Fibroblast of gingiva (primary cell): Measurements from ENCODE around the gene BCL3.
A peak's percentile ranks its signal among the peaks of the same experiment; 100 is the strongest.
"Not testable (repeated sequence)": the region's sequence is repeated elsewhere in the genome, so short reads cannot be mapped to it uniquely, and the experiment has no call there.

Source experiments
- DNase-seq: peaks from one replicate; pipeline ENCODE4 v3.0.0-alpha.2; 2011; ENCODE audit warnings: low read depth

The BCL3 gene, protein sequence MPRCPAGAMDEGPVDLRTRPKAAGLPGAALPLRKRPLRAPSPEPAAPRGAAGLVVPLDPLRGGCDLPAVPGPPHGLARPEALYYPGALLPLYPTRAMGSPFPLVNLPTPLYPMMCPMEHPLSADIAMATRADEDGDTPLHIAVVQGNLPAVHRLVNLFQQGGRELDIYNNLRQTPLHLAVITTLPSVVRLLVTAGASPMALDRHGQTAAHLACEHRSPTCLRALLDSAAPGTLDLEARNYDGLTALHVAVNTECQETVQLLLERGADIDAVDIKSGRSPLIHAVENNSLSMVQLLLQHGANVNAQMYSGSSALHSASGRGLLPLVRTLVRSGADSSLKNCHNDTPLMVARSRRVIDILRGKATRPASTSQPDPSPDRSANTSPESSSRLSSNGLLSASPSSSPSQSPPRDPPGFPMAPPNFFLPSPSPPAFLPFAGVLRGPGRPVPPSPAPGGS

DNA sequence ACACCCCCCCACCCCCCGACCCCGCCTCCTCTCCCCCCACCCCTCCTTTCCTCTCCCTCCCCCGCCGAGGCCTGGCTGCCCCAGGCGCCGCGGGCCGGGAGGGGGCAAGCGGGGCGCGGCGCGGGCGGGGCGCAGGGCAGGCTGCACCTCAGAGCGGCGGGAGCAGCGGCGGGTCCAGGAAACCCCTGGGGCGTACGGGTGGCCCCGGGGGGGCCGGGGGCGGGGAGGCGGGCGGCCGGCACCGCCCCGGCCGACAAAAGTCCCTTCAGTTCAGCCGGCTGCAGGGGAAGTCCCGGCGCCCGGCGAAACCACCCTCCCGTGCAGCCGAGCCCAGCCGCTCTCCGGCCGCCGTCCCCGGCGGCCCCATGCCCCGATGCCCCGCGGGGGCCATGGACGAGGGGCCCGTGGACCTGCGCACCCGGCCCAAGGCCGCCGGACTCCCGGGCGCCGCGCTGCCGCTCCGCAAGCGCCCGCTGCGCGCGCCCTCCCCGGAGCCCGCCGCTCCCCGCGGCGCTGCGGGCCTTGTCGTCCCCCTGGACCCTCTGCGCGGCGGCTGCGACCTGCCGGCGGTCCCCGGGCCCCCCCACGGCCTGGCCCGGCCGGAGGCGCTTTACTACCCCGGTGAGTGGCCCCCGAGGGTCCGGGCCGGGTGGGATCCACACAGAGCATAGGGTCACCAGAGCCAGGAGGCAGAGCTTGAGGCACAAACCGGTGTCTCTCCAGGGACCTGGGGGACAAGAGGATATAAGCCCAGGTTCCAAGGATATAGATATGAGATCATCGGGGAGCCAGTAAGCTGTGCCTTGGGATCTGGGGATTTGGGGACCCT is at the start of gene BCL3:
TSS of gene BCL3 (plus strand) at position 283 of the 829 bp plus-strand sequence. CDS start at position 366, 83 bp downstream.
- peak; percentile 86 for DNase-seq

DNA sequence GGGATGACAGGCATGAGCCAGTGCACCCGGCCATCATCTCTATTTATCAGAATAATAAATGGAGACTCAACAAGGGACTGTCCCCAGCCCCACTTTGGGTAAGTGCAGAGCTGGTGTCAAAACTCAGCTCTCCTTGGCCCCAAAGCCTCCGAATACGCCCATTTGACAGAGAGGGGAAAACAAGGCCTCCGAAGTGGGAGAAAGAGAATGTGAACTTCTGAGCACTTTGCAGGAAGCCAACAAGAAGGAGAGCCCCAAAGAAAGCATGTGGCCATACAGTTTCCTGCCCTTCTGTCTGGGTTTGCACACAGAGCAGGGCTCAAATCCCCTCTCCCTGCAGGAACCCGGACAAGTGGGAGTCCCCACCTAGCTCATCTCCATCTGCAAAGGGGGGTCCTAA is 48.0 kb upstream of the BCL3 start:
- DNase-seq: no peak

DNA sequence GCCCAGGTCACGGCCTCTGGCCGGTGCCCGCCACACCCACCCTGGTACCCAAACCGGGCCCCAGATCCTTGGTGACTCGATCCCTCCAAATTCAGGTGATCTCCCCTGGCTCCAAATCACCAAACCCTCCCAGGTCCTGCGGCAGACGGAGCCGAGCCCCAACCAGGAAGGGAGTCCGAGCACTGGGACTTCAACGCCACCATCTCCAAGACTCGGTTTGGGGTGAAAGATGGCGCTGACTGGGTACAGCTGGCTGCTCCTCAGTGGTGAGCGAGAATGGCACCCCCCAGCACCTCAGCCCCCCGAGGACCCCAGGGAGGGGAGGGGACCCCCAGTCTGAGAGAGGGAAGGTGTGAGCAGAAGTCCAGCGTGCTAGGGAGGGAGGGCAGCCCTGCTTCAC is 47.3 kb upstream of the BCL3 start:
- no peak for DNase-seq

DNA sequence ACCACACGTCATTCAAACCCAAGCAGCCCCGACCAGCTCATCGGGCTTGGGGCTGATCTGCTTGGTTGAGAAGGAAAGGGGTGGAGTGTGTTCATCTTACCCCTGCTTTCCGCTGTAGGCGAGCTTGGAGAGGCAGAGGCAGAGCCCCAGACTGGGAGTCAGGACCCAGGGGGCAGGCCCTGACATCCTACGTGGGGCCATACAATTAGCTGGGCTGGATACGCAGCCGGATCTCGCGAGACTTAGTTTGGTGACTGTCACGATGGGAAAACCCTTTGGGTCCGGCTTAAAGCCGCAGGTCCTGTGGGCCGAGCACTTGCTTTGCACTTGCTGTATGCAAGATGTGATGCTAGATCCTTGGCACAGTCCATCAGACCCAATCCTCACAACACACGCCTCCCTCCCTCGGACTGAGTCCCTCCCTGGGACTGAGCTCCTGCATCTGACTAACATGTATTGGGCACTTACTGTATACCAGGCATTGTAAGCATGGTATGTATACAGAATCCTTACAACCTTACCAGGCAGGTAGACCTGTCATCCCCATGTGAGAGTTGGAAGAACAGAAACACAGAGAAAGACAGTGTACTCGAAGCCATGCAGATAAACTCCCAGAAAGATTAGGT is 45.8 kb upstream of the BCL3 start:
- no peak for DNase-seq

DNA sequence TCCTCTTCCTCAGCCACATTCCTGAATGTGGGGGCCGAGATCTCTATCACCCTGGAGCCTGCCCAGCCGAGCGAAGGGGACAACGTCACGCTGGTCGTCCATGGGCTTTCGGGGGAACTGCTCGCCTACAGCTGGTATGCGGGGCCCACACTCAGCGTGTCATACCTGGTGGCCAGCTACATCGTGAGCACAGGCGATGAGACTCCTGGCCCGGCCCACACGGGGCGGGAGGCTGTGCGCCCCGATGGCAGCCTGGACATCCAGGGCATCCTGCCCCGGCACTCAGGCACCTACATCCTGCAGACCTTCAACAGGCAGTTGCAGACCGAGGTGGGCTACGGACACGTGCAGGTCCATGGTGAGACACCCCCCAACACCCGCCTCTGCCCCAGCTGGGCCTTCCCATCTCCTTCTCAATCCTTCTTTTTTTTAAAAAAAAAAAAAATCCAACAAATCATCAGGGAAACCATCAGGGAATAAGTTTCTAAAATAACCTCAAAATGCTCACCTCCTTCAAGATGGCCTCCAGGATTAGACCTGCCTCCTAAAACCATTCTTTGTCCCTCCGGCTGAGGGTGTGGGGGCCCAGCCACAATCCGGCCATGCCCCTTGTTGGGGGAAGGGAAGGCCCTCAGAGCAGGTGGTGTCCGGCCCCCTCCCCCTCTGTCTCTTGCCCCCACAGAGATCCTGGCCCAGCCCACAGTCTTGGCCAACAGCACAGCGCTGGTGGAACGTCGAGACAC is 45.0 kb upstream of the BCL3 start:
- no peak for DNase-seq

DNA sequence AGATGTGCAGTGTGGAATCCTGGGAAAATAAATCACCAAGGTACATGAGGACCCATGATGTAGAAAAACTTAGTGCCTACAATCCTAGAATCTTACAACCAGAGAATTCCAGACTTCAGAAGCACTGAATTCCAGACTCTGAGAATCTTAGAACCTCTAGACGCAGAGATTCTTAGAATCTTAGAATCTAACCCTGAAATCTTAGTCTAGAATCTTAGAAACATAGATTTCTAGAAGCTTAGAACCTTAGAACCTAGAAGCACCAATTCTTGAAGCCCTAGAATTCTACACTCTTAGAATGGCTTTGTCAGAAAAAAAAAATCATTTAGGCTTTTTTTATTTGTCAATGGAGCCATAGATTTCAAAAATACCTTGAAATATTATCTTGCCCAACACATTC is 43.5 kb upstream of the BCL3 start:
- DNase-seq: no peak

DNA sequence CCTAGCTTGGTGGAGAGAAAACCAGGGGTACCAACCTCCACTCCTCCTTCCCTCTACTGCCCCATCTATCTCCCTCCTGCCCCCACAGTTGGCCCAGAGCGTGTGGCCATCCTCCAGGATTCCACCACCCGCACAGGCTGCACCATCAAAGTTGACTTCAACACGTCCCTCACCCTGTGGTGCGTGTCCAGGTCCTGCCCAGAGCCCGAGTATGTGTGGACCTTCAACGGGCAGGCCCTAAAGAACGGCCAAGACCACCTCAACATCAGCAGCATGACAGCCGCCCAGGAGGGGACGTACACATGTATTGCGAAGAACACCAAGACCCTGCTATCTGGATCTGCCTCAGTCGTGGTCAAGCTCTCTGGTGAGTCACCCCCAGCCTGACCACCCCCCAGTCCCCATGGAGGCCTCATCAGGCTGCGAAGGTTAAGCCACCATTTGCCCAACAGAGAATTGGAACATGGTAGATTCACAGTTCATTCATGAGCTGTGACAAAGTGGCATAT is 43.0 kb upstream of the BCL3 start:
- DNase-seq: no peak

DNA sequence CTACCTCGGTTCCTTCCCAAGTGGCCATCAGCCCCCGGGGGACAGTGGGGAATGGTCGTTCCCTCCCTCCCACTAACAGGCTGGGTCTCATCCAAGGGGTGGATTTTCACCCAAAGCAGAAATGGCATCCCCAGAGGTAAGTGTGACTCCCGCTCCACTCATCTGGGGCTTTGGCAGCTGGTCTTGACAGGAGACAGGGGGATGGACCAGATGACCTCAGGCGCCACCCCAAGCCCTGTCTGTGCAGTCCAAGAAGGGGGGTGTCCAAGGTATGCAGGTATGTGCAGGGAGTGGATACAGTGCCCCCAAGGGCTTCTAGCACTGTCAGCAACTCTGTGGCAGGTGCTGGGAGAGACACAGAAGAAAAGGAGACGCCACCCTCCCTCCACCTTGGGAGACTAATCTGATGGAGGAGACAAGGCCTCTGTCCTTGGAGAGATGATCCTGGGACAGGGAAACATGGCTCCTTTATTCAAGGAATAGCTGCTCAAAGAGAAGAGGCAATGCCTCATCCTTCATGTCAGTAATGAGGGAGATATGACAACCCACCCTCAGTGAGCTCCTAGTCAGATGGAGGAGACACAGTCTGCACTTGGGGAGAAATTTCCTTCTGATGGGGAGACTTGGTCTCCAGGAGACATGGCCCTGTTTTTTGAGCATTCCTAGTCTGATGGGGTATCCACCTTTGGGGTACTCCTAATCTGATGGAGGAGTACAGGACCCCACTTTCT is 41.8 kb upstream of the BCL3 start:
- DNase-seq: no peak

DNA sequence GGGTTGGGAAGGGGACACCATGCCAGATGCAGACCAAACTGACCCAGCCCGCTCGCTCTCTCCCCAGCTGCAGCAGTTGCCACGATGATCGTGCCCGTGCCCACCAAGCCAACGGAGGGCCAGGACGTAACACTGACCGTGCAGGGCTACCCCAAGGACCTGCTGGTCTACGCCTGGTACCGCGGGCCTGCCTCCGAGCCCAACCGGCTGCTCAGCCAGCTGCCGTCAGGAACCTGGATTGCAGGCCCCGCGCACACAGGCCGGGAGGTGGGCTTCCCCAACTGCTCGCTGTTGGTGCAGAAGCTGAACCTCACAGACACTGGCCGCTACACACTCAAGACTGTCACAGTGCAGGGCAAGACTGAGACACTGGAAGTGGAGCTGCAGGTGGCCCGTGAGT is 40.7 kb upstream of the BCL3 start:
- DNase-seq: no peak

DNA sequence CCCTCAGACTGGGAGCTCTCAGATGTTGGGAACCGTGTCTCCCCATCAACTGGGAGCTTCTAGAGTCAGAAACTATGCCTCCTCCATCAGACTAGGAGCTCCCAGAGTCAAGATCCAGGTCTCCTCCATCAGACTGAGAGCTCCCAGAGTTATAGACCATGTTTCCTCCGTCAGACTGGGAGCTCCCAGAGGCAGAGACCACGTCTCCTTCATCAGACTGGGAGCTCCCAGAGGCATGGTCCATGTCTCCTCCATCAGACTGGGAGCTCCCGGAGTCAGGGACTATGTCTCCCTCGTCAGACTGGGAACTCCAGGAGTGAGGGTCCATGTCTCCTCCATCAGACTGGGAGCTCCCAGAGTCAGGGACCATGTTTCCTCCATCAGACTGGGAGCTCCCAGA is 39.6 kb upstream of the BCL3 start:
- DNase-seq: no peak

DNA sequence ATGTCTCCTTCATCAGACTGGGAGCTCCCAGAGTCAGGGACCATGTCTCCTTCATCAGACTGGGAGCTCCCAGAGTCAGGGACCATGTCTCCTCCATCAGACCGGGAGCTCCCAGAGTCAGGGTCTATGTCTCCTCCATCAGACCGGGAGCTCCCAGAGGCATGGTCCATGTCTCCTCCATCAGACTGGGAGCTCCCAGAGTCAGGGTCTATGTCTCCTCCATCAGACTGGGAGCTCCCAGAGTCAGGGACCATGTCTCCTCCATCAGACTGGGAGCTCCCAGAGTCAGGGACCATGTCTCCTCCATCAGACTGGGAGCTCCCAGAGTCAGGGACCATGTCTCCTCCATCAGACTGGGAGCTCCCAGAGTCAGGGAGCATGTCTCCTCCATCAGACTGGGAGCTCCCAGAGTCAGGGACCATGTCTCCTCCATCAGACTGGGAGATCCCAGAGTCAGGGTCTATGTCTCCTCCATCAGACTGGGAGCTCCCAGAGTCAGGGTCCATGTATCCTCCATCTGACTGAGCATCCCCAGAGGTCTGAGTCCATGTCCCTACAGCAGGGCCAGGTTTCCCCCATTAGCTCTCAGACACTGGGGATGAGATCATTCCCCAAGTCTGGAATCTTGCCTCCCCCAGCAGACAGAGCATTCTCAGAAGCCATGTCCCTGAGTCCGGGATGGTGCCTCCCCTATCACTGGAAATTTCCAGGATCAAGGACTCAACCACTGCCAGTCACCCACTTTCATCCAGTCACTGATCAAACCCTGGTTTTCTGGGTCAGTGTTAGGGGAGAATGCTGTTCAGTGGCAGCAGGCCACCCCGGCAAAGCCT is 38.9 kb upstream of the BCL3 start:
- not testable (repeated sequence) for DNase-seq

DNA sequence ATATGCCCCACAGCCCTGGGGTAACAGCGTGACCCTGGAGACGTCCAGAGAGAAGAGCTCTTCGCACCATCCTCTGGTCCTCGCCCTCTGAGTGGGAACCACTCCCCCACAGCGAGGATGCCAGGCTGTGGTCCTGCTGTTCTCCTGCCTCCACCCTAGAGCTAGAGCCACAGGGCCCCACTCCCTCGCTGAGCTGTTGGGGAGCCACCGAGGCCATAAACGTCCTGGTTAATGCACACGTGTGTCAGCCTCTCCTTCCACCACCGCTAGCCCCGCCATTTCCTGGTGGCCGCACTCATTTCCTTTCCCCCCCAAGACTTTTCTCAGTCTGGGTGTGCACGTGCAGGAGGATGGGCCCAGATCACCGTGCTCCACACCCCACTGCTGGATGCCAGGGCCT is 38.0 kb upstream of the BCL3 start:
- no peak for DNase-seq

DNA sequence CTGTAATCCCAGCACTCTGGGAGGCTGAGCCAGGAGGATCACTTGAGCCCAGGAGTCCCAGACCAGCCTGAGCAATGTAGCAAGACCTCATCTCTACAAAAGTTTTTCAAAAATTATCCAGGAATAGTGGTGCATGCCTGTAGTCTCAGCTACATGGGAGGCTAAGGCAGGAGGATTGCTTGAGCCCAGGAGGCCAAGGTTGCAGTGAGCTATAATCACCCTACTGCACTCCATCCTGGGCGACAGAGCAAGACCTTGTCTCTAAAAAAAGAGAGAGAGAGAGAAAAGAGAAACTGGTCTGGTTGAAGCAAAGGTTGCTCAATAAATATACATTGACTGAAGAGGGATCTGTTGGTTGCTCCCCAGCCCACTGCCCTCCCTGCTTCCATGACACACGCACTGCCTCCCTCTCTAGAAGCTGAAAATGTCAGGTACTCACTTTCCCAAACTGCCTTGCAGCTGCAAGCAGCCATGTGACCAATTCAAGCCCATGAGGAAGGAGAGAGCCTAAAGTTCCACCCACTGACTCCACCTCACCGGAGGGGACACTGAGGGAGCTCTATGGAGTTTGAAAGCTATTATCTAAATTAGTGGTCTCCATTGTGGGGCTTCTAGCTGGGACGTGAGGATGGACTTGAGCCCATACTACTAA is 35.5 kb upstream of the BCL3 start:
- DNase-seq: no peak

DNA sequence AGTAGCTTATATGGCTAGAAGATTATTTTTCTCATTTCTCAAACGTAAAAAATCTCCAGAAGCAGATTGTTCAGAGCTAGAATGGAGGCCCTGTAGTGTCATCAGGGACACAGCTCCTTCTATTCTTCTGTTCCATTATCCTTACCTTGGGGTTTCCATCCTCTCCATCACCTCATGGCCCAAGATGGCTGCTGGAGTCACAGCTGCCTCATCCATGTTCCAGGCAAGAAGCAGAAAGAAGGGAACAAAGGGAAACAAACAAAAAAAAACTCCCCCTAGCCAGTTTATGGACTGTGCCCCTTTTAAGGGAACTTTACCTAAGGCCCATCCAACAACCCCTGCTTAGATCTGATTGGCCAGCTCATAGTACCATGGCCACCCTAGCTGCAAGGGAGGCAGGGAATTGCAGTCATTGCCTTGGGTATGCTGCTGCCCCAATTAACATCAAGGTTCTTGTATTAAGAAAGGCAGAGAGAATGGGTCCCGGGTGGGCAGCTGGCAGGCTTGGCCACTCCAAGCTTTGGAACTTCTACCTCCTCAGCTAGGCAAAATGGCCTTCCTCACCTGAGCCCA is 33.8 kb upstream of the BCL3 start:
- DNase-seq: no peak

DNA sequence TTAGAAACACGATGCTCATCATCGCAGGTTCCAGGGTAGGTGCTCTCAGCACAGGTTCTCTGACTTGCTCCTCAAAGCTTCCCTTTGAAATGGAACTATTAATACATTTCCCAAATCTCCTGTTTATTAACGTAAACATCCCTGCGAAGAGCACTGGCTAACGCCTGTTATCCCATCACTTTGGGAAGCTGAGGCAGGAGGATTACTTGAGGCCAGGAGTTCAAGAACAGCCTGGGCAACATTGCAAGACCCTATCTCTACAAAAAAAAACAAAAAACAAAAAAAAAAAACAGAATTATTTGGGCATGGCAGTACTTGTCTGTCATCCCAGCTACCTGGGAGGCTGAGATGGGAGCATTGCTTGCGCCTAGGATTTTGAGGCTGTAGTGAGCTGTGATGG is 30.9 kb upstream of the BCL3 start:
- no peak for DNase-seq

DNA sequence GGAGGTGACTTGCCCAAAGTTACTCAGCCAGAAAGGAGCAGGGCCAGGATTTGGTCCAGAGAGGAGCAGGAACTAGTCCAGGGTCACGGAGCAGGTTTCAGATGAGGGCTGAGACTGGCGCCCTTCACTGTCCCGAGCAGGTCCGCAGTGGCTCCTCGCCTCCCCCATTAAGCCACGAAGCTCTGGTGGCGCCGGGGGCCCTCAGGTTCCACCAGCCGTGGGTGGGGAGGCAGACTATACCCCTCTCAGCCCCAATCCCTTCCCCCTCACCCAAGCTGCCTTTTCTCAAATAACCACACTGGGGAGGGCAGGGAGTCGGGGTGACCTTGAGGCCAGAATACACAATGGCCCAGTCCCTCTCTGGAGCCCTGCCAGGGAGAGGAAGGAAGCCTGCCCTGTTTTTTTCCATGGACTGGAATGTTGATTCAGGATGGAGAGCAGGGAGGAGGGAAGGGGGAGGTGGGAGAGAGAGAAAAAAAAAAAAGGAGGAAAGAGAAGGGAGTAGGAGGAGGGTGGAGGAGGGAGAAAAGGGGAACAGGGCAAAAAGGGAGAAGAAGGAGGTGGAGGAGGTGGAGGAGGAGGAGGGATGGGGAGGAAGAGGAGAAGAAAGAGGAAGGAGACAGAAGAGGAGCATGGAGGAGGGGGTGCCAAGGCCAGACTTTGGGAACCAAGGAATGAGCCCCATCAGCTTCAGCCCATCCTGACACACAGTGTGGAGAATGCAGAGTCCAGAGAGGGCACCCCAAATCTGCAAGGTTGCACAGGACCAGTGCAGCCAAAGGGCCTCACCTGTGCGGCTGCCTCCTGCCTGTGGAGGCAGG is 29.9 kb upstream of the BCL3 start:
- no peak for DNase-seq

DNA sequence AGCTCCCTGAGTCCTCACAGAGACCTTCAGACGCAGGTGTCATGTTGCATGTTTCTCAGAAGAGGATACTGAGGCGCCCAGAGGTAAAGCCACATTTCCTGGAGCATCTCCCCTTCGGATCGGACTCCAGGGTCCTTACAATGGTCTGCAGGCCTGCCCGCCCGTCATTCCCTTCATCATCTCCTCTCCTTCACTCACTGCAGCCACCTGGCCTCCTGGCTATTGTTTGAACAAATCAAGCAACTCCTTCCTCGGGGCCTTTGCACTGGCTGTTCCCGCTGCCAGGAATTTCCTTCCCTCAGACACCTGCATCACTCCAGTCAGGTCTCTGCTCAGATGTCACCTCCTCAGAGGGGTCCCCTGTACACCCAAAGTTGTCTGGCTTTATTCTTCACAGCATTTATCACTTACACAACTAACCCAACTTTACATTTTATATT is 29.2 kb upstream of the BCL3 start:
- DNase-seq: no peak

DNA sequence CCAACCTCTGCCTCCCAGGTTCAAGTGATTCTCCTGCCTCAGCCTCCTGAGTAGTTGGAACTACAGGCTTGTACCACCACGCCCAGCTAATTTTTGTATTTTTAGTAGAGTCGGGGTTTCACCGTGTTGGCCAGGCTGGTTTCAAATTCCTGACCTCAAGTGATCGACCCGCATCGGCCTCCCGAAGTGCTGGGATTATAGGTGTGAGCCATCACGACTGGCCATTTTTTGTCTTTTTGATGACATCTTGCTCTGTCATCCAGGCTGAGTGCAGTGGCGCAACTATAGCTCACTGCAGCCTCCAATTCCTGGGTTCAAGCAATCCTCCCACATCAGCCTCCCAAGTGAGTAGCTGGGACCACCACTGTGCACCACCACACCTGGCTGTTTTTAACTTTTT is 28.1 kb upstream of the BCL3 start:
- DNase-seq: not testable (repeated sequence)
